GM12801 (cell line): ENCODE data around the gene FOXJ2.

ENCODE experiments used
- TF ChIP-seq, protein P1 (sequence below): IDR thresholded peaks from one replicate; pipeline ENCODE4 v1.5.1; 2011; ENCODE audit warnings: control low read depth; ENCODE audit not compliant: insufficient read length; ENCODE audit errors: extremely low read depth

The FOXJ2 gene

DNA sequence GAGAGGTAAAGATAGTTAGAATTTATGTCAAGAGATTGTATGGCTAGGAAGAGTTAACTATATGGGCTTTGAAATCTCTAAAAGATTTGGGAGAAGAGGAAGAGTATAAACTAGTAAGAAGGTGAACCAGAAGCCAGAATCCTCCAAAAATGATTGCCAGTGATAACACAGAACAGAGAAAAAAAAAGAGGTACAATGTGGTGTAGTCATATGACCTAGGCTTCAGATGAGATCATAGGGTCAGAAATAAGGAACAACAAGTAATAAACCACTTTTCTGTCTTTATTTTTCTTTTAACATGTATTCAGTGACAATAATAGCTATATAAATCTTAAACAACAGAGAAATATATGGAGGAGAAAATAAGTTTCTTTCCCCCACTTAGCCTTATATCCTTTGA lies 47.6 kb downstream of the FOXJ2 start:
- TF ChIP-seq, protein P1, sequence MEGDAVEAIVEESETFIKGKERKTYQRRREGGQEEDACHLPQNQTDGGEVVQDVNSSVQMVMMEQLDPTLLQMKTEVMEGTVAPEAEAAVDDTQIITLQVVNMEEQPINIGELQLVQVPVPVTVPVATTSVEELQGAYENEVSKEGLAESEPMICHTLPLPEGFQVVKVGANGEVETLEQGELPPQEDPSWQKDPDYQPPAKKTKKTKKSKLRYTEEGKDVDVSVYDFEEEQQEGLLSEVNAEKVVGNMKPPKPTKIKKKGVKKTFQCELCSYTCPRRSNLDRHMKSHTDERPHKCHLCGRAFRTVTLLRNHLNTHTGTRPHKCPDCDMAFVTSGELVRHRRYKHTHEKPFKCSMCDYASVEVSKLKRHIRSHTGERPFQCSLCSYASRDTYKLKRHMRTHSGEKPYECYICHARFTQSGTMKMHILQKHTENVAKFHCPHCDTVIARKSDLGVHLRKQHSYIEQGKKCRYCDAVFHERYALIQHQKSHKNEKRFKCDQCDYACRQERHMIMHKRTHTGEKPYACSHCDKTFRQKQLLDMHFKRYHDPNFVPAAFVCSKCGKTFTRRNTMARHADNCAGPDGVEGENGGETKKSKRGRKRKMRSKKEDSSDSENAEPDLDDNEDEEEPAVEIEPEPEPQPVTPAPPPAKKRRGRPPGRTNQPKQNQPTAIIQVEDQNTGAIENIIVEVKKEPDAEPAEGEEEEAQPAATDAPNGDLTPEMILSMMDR, result no peak

DNA sequence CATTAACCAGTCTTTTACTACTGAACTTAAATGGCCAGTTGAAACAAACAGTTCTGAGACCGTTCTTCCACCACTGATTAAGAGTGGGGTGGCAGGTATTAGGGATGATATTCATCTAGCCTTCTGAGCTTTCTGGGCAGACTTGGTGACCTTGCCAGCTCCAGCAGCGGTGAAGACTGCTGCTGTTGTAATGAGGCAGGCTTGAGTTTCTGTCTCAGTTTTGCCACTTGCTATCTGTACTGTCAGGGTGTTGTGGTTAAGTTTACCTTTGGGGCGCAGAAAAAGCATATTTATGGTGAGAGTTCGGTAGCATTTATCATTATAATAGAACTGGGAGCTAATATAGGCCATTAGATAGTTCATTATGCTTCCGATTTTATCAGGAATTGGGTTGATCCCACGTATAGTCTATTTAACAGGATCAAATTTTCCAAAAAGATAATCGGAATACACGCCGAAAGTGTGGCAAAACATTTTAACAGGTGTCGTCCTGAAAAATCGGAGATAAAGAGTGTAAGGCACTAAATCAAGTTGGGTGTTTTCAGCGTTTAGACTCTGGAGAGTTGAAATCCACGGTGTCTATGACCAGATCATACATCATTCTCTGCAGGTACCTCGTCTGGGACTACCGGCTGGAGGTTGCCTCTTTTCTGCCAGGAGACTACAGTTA lies 48.9 kb downstream of the FOXJ2 start:
- TF ChIP-seq, protein P1, result no peak

DNA sequence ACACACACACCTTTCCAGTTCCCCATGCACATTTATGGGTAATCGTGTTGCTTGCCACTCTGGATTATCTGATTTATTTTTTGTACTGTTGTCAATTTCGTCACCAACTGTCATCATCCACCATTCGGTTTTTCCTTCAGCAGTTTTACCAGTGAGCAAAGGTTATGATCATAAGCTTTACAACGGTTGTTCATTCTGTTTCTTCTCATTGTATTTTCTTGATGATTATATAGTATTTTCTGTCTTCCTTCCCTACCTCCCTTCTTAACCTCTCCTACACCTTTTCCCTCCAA lies 50.2 kb downstream of the FOXJ2 start:
- TF ChIP-seq, protein P1, result no peak

DNA sequence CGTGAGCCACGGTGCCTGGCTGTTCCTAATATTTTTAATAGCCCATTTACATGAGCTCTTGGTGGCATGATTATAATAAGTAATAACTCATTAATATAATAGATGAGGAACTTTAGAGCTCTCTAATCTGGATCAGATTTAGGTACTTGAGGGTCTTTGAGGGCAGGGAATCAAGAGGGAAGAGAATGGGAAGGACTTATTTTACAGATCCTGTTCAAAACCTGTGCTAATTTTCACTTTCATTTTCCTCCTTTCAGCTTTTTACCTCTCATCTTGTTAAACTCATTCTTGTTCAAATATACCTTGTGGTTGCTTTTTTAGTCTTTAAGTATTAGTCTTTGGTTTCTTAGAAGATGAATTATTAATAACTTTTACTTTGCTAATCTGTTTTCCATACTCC lies 55.1 kb downstream of the FOXJ2 start:
- TF ChIP-seq, protein P1, result no peak

DNA sequence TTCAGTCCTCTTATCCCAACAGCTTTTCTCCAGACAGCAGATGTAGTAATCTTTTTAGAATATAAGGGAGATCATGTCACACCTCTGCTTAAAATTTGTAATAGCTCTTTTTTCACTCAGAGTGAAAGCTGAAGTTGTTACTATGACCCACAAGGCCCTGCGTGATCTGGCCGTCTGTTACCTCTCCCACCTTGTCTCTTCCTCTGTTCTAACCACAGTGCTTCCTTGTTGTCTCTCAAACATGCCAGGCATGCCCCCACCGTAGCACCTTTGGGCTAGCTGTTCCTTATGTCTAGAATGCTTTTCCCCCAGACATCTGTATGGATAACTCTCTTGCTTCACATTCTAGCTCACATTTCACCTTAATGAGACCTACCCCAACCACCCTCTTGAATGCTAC lies 56.1 kb downstream of the FOXJ2 start:
- TF ChIP-seq, protein P1, result no peak

DNA sequence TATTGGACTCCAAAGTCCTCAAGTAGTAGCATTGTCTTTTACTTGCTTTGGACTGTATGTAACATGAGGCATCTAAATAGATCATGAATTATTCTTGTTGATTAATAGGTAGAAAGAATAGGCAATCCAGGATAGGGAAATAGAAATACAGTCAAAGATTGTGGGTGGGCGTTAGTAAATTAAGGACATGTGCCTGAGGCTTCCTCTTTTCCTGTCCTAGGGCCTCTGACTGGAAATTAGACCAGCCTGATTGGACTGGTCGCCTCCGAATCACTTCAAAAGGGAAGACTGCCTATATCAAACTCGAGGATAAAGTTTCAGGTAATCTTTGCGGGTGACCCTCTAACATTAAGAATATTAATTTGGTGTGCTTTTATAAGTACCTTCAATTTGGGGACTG lies 57.2 kb downstream of the FOXJ2 start:
- TF ChIP-seq, protein P1, result no peak

DNA sequence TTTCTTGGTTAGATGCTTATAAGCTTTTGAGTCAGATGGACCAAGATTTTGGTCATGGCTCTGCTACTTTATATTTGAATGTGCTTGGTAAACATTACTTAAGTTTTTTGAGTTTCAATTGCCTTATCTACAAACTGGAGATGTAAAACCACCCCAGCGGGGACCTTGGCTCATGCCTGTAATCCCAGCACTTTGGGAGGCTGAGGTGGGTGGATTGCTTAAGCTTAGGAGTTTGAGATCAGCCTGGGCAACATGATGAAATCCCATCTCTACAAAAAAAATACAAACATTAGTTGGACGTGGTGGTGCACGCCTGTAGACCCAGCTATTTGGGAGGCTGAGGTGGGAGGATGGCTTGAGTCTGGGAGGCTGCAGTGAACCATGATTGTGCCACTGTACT lies 60.8 kb downstream of the FOXJ2 start:
- TF ChIP-seq, protein P1, result no peak
